Sigmoid colon (tissue), 7 donors: ENCODE data around the gene NPHP4. TPM values are rescaled to one million over a fixed set of nuclear protein-coding genes. Genes with fewer than 3 reads are reported as not detected.

Experiments used
- DNase-seq: peaks from one replicate; pipeline ENCODE4 v3.0.0-alpha.2; 2019
- H3K27ac ChIP-seq, 4 donors: fragments of 200-600 bp; sonication (generic); one replicate each; pipeline ENCODE4 v1.5.1; 2016 to 2019; ENCODE audit warnings: mild to moderate bottlenecking in 1 of 4
- H3K27me3 ChIP-seq, 3 donors: fragments of 200-600 bp; sonication (generic); one replicate each; pipeline ENCODE4 v1.5.1; 2019; ENCODE audit warnings: mild to moderate bottlenecking in 1 of 3
- H3K36me3 ChIP-seq, 4 donors: fragments of 200-600 bp; sonication (generic); one replicate each; pipeline ENCODE4 v1.5.1; 2016 to 2019
- H3K4me1 ChIP-seq, 4 donors: fragments of 200-600 bp; sonication (generic); one replicate each; pipeline ENCODE4 v1.5.1; 2017 to 2019
- H3K4me3 ChIP-seq, 4 donors: fragments of 200-600 bp; sonication (generic); one replicate each; pipeline ENCODE4 v1.5.1; 2017 to 2019; ENCODE audit warnings: mild to moderate bottlenecking in 2 of 4, moderate library complexity in 1 of 4
- H3K9me3 ChIP-seq, 4 donors: fragments of 200-600 bp in 3 of 4; sonication (generic) in 3 of 4; one replicate each; pipeline versions ENCODE4 v1.5.1 to v1.6.1; 2013 to 2019
- EP300 ChIP-seq, 4 donors: sonication (generic); formaldehyde crosslinking; IDR thresholded peaks; one replicate each; pipeline ENCODE4 v1.6.1; 2017; ENCODE audit warnings: antibody characterized with exemption in 4 of 4
- POLR2A ChIP-seq, 2 donors: fragments of 450-650 bp; IDR thresholded peaks; one replicate each; pipeline ENCODE4 v1.6.1; 2016; ENCODE audit warnings: antibody characterized with exemption in 2 of 2, mild to moderate bottlenecking in 2 of 2, moderate library complexity in 2 of 2
- POLR2AphosphoS5 ChIP-seq, 4 donors: sonication (generic); formaldehyde crosslinking; IDR thresholded peaks; one replicate each; pipeline ENCODE4 v1.6.1; 2017; ENCODE audit warnings: antibody characterized with exemption in 4 of 4
- WGBS, 2 donors: extraction: QIAGEN DNeasy Blood & Tissue Kit; methylation state at CpG; one replicate each; pipeline ENCODE4 v1.1.7; 2013; 5-methylcytosine and 5-hydroxymethylcytosine counted together
- intact Hi-C: fragments of 100-400 bp; cut with DNase I; formaldehyde crosslinking; loops from one replicate; pipeline ENCODE4 v1.15.1; 2023
- polyA plus RNA-seq, 3 donors: library from polyadenylated mRNA; stranded (reverse); fragments of 200-250 nt; gene quantifications; one replicate each; pipeline ENCODE4 v1.2.3, GENCODE V29; 2013
- total RNA-seq, 4 donors: library from RNA; depleted of rRNA; stranded (reverse); fragments of >200 nt; gene quantifications; one replicate each; pipeline ENCODE4 v1.1.0, GENCODE V29; 2016
- TF ChIP-seq, protein P1 (sequence below), 4 experiments: fragments of 450-650 bp in 3 of 4; fragments of 200-600 bp in 1 of 4; IDR thresholded peaks; one replicate each; pipeline ENCODE4 v1.5.1; 2016 to 2019; ENCODE audit warnings: antibody characterized with exemption in 4 of 4, mild to moderate bottlenecking in 3 of 4, moderate library complexity in 2 of 4
- donor health status: healthy with polysubstance abuse.
- donor health status: Bipolar disorder and iron deficiency.
- donor health status: healthy.

The NPHP4 gene
- total and polyA plus RNA-seq, 7 donors = 0.60 to 12.2 (median 5.7) TPM

- no peak overlapping the region for H3K4me3 ChIP-seq
- no peak for TF ChIP-seq POLR2AphosphoS5 (IDR thresholded peaks at IDR 0.05)
- TF ChIP-seq POLR2A (IDR thresholded peaks at IDR 0.05) = no peak
- TF ChIP-seq, protein P1, sequence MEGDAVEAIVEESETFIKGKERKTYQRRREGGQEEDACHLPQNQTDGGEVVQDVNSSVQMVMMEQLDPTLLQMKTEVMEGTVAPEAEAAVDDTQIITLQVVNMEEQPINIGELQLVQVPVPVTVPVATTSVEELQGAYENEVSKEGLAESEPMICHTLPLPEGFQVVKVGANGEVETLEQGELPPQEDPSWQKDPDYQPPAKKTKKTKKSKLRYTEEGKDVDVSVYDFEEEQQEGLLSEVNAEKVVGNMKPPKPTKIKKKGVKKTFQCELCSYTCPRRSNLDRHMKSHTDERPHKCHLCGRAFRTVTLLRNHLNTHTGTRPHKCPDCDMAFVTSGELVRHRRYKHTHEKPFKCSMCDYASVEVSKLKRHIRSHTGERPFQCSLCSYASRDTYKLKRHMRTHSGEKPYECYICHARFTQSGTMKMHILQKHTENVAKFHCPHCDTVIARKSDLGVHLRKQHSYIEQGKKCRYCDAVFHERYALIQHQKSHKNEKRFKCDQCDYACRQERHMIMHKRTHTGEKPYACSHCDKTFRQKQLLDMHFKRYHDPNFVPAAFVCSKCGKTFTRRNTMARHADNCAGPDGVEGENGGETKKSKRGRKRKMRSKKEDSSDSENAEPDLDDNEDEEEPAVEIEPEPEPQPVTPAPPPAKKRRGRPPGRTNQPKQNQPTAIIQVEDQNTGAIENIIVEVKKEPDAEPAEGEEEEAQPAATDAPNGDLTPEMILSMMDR (IDR thresholded peaks at IDR 0.05) = no peak
- no peak for TF ChIP-seq EP300 (IDR thresholded peaks at IDR 0.05)
- H3K4me1 ChIP-seq = peaks cover 0 to 7% (median 3%) of the 10 kb centered on the region in 4 donors
- no peaks in the 10 kb centered on the region for H3K27me3 ChIP-seq
- 81 to 88% methylated on average over 4 of the region's 4 CpGs for WGBS, 2 donors
- H3K27ac ChIP-seq = no peak overlapping the region
- DNase-seq = no peak
- H3K36me3 ChIP-seq = peaks cover 0 to 25% (median 0%) of the 10 kb centered on the region in 4 donors
- no peaks in the 10 kb centered on the region for H3K9me3 ChIP-seq
- intact Hi-C loops = no loop called here
Observed at GRCh38 chr1:5982276-5982675, 9.9 kb downstream of the NPHP4 start.

DNA sequence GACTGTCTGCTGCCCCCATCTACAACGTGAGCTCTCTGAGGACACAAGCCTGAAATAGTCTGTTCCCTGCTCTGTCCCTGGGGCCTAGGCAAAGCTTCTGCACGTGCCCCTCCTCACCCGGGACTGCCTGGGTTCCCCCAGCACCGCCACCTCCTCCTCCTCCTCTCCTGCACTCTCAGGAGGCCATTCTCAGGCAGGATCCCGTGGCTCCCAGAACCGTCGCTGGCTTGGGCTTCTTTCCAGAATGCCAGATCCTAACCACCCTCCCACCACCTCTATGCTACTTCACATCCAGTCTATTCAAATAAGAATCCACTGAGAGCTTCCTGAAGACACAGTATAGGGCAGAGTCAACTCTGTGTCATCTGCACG is 11.2 kb downstream of the NPHP4 start:
- H3K27me3 ChIP-seq = no peaks in the 10 kb centered on the region
- peaks cover 0 to 31% (median 0%) of the 10 kb centered on the region in 4 donors for H3K36me3 ChIP-seq
- H3K27ac ChIP-seq = no peak overlapping the region
- H3K9me3 ChIP-seq = no peaks in the 10 kb centered on the region
- H3K4me1 ChIP-seq = peaks cover 0 to 7% (median 3%) of the 10 kb centered on the region in 4 donors
- TF ChIP-seq, protein P1 (IDR thresholded peaks at IDR 0.05) = no peak
- TF ChIP-seq POLR2A (IDR thresholded peaks at IDR 0.05) (no peak), EP300 (IDR thresholded peaks at IDR 0.05) (no peak), POLR2AphosphoS5 (IDR thresholded peaks at IDR 0.05) (no peak)
- no peak for DNase-seq
- intact Hi-C loops = no loop called here
- 77 to 86% methylated on average over 8 of the region's 8 CpGs for WGBS, 2 donors
- no peak overlapping the region for H3K4me3 ChIP-seq

DNA sequence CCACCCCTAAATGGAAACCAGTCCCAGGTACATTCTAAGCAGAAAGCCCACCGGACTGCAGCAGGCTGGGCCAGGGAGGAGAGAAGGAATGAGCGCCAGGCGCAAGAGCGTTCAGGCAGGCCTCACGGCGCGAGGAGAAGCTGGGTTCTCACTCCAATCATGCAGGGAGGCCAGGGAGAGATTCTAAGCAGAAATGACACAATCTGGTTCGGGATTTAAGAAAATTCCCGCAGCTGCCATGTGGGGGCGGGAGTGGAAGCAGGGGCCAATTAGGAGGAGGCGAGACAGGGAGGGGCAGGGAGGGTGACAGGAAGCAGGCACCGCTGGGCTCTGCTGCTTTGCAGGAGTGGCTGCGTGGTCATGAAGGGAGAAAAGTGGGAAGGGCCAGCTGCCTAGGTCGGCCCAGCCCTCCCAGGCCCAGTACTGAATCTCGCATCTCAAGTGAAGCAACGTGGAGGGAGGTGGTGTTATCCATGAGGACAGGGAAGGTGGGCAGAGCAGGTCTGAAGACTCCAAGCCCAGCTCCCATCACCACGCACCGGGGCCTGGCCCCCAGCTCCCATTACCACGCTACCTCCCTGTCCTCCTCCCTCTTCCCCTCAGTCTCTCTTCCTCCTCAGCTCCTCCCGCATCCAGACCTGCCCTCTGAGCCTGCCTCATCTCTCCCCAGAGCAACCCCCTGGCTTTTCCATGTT is 11.8 kb downstream of the NPHP4 start:
- intact Hi-C loops = no loop called here
- Histone ChIP-seq H3K36me3 (peaks cover 0 to 30% (median 0%) of the 10 kb centered on the region in 4 donors), H3K27ac (no peak overlapping the region), H3K9me3 (no peaks in the 10 kb centered on the region), H3K27me3 (no peaks in the 10 kb centered on the region), H3K4me3 (no peak overlapping the region), H3K4me1 (peaks cover 0 to 7% (median 3%) of the 10 kb centered on the region in 4 donors)
- 68 to 76% methylated on average over 20 of the region's 20 CpGs for WGBS, 2 donors
- peak; percentile 80 for DNase-seq
- TF ChIP-seq POLR2AphosphoS5 (IDR thresholded peaks at IDR 0.05) (peak in 1 of 4 donors; percentile 19), EP300 (IDR thresholded peaks at IDR 0.05) (no peak), POLR2A (IDR thresholded peaks at IDR 0.05) (no peak)
- TF ChIP-seq, protein P1 (IDR thresholded peaks at IDR 0.05) = no peak

DNA sequence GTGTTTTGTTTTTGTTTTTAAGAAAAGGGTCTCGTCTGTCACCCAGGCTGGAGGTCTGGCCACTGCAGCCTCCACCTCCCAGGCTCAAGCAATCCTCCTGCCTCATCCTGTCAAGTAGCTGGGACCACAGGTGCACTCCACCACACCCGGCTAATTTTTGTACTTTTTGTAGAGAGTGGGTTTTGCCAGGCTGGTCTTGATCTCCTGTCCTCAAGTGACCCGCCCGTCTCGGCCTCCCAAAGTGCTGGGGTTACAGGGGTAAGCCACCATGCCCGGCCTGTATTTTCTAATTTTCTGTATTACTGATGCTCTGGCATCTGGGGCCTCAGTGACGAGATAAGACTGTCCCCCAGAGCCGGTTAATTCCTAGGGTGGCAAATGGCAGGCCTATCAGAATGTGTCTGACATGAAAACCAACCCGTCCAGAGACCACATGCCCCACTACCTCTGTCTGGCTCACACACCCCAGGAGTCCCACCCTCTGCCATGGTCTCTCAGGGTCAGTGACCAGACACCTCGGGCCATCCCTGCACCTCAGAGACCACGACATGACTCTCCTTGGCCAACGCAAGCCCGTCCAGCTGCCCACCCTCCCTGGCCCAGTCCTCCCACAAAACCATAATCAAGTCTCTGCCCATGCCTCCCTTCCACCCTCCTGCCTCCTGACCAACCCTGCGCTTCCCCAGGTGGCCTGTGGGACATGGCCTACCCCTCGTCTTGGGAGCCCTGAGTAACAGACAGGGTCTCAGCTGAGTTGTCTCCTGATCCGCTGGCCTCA is 12.5 kb downstream of the NPHP4 start:
- TF ChIP-seq EP300 (IDR thresholded peaks at IDR 0.05) = no peak
- TF ChIP-seq POLR2AphosphoS5 (IDR thresholded peaks at IDR 0.05) = no peak
- TF ChIP-seq POLR2A (IDR thresholded peaks at IDR 0.05) = no peak
- TF ChIP-seq, protein P1 (IDR thresholded peaks at IDR 0.05) = no peak
- Histone ChIP-seq H3K4me3 (no peak overlapping the region), H3K9me3 (no peaks in the 10 kb centered on the region), H3K27ac (no peak overlapping the region), H3K27me3 (no peaks in the 10 kb centered on the region), H3K36me3 (peaks cover 0 to 23% (median 0%) of the 10 kb centered on the region in 4 donors), H3K4me1 (peaks cover 0 to 7% (median 3%) of the 10 kb centered on the region in 4 donors)
- 94 to 95% methylated on average over 16 of the region's 16 CpGs for WGBS, 2 donors
- no peak for DNase-seq
- intact Hi-C loops = no loop called here
